Activated CD8-positive, alpha-beta memory T cell treated with anti-CD3 and anti-CD28 coated beads, Interleukin-2, amount 50 U/mL, for 1 hour (primary cell): ENCODE data around the gene ACADVL.
"Not testable (repeated sequence)": the region's sequence is repeated elsewhere in the genome, so short reads cannot be mapped to it uniquely, and the experiment has no call there.

ENCODE experiments used
- DNase-seq: peaks from one replicate; pipeline ENCODE4 v3.0.0-alpha.2; 2020; ENCODE audit errors: extremely low read depth

The ACADVL gene

DNA sequence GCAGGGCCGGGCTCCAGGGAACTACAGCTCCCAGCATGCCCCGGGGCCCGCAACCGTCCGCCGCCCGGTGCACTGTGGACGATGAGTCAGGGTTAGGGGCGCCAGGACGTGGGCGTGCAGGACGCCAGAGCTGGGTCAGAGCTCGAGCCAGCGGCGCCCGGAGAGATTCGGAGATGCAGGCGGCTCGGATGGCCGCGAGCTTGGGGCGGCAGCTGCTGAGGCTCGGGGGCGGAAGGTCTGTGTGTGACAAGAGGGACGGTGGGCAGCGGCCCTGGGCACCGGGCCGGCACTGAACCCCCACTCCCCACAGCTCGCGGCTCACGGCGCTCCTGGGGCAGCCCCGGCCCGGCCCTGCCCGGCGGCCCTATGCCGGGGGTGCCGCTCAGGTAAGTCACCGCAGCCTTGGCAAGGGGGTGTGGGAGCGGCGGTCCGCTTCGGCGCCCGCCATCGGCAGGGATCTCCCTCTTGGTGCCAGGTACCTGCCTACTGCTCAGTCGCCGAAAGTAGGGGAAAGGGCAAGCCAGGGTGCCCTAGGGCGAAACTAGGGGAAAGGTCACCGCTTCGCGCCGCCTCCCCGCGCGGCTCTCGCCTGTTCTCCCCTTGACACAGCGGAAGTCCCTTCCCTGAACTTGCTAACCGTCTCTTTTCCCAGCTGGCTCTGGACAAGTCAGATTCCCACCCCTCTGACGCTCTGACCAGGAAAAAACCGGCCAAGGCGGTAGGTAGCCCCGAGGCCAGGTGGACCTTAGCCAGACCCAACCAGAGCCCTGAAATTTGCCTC lies at the start of gene ACADVL, which contains the start of gene DLG4:
ACADVL (plus strand) TSS at position 127 of the 781 bp plus-strand sequence; CDS start at position 174, 47 bp downstream.
DLG4 (minus strand) TSS at position 25 of the 781 bp plus-strand sequence.
- DNase-seq = peak; percentile 55

DNA sequence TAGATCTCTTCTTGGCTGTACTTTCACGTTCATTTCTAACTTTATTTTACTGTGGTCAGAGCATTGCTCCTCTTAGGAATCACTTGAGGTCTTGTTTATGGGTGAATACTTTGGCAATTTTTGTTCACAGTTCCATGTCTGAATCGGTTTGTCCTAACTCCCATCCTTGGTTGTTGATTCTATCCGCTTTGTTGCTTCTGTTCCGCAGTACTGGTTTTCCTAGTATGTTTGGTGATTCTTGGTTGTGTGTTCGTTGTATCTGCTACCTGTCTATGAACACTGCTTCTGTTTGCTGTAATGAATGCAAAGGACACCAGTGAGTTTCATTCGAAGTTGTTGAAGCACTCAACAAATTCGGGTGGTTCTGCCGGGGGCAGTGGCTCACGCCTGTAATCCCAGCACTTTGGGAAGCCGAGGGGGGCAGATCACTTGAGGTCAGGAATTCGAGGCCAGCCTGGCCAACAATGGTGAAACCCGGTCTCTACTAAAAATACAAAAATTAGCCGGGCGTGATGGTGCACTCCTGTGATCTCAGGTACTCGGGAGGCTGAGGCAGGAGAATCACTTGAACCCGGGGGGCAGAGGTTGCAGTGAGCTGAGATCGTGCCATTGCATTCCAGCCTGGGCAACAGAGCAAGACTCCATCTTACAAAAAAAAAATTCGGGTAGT lies 47.1 kb upstream of the ACADVL start:
- not testable (repeated sequence) for DNase-seq

GRCh38 chr17:7173687-7174602 lies 45.8 kb upstream of the ACADVL start:
- DNase-seq = no peak

GRCh38 chr17:7174603-7175326 lies 45.0 kb upstream of the ACADVL start:
- no peak for DNase-seq

GRCh38 chr17:7175330-7175733 lies 44.4 kb upstream of the ACADVL start:
- no peak for DNase-seq

DNA sequence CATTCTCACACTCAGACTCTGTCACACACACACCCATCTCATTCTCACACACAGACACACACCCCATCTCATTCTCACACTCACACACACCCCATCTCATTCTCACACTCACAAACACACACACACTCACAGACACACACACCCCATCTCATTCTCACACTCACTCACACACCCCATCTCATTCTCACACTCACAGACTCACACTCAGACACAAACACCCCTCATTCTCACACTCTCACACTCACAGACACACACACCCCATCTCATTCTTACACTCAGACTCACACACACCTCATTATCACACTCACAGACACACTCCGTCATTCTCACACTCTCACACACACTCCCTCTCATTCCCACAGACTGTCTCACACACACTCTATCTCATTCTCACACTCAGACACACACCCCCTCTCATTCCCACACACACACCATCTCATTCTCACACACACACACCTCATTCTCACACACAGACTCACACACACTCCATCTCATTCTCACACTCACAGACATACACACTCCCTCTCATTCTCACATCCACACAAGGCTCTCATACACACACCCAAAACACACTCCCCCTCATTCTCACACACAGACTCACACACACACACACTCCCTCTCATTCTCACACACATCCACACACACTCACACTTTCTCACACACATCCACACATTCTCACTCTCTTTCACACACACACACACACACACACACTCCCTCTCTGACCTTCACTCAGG lies 43.5 kb upstream of the ACADVL start:
- DNase-seq = no peak

GRCh38 chr17:7176841-7177190 lies 42.9 kb upstream of the ACADVL start:
- no peak for DNase-seq

- peak; percentile 23 for DNase-seq
Measured at GRCh38 chr17:7177191-7177953, 42.4 kb upstream of the ACADVL start.

- DNase-seq = no peak
Measured at GRCh38 chr17:7177954-7178477, 41.7 kb upstream of the ACADVL start.

DNA sequence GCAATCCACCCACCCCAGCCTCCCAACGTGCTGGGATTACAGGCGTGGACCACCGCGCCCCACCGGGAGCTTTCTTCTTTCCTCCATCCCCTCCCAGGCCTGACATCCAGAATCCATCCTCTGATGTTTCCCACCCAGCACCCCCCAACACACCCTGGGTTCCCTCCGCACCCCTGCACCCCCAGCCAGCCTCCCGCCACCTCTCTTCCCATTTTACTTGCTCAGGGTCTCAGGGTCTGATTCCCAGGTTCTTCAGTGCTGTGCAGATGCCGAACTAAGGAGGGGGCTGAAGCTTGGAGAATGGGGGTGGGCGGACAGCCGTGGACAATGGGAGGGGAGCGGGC lies 40.8 kb upstream of the ACADVL start:
- DNase-seq = no peak

GRCh38 chr17:7179317-7180254 lies 40.2 kb upstream of the ACADVL start, which contains the start of gene ASGR1:
Gene ASGR1, minus strand, starts transcription at chr17:7179370. Its CDS starts 807 bp downstream, at chr17:7178563.
- no peak for DNase-seq

DNA sequence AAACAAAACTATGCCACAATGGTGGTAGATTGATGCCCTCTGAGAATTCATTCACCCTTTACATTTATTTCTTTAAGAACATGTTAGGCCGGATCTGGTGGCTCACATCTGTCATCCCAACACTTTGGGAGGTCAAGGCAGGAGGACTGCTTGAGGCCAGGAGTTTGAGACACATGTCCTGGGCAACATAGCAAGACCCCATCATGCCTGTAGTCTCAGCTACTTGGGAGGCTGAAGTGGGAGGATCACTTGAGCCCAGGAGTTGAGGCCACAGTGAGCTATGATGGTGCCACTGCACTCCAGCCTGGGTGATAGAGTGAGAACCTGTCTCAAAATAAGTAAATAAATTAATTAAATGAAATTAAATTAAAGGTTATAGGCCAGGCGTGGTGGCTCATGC lies 37.6 kb upstream of the ACADVL start:
- DNase-seq = not testable (repeated sequence)

GRCh38 chr17:7183433-7184090 lies 36.2 kb upstream of the ACADVL start:
- no peak for DNase-seq

DNA sequence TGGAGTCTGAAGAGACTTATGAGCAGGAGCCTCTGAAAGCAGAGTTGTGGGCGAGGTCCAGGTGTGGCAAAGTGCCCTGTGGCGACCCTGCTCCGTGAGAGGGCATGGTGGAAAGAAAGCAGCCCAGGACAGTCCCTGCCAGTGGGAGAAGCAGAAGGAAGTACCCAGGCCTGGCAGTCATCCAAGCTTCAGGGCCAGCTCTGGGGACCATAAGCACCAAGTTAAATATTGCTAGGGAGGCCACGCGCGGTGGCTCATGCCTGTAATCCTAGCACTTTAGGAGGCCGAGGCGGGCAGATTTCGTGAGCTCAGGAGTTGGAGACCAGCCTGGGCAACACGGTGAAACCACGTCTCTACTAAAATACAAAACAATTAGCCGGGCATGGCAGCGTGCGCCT lies 35.6 kb upstream of the ACADVL start:
- DNase-seq = no peak

GRCh38 chr17:7184647-7185046 lies 35.1 kb upstream of the ACADVL start:
- DNase-seq = no peak

- no peak for DNase-seq
Measured at GRCh38 chr17:7186241-7186640, 33.5 kb upstream of the ACADVL start.

DNA sequence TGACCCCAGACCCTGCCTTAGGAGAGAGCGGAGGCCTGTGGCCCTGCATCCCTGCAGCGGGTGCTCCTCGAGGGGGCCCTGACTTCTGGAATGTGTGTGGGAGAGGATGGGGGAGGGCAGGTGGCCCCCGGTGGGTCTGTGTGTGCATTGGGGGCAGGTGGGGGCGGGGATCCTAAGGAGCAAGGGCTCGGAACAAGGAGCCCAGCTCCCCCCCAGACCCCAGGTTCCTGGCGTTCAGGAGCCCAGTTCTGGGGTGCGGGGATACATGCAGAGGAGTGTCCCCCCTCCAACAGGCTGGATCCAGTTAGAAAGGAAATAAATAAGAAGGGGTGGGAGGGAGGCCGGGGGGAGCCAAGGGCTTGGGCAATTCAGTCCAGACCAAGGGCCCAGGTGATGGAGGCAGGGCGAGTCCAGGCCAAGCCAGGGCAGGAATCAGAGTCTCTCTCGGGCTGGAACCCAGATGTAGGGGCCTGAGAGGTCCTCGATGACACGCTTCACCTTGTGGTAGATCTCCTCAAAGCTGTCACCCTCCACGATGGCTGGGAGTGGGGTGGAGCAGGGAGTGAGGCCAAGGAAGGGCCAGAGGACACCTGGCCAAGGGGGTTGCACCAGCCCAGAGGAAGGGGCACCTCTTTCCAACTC lies 29.3 kb upstream of the ACADVL start:
- DNase-seq = no peak

GRCh38 chr17:7191069-7191468 lies 28.7 kb upstream of the ACADVL start:
- DNase-seq = no peak
